Activated CD8-positive, alpha-beta memory T cell treated with anti-CD3 and anti-CD28 coated beads for 36 hours (primary cell): ENCODE data around the gene EIF5AL1. TPM values are rescaled to one million over a fixed set of nuclear protein-coding genes. Genes with fewer than 3 reads are reported as not detected.
"Not testable (repeated sequence)": the region's sequence is repeated elsewhere in the genome, so short reads cannot be mapped to it uniquely, and the experiment has no call there.

Experiments
- CTCF ChIA-PET: fragments of 350-600 bp; sonication (Branson Sonifier 250); formaldehyde crosslinking; loops from one replicate; lab custom pipeline; 2021; ENCODE audit warnings: antibody characterized with exemption; lab: Charles Lee
- POLR2A ChIA-PET: fragments of 350-600 bp; sonication (Branson Sonifier 250); formaldehyde crosslinking; loops from one replicate; lab custom pipeline; 2021; ENCODE audit warnings: antibody characterized with exemption; lab: Charles Lee
- total RNA-seq, 2 experiments: library from RNA; stranded (reverse); gene quantifications; one replicate each; pipeline ENCODE4 v1.2.3, GENCODE V29; 2021

EIF5AL1 gene
- total RNA-seq, 2 experiments from 2014 or later, result 3.2 to 3.3 TPM

DNA sequence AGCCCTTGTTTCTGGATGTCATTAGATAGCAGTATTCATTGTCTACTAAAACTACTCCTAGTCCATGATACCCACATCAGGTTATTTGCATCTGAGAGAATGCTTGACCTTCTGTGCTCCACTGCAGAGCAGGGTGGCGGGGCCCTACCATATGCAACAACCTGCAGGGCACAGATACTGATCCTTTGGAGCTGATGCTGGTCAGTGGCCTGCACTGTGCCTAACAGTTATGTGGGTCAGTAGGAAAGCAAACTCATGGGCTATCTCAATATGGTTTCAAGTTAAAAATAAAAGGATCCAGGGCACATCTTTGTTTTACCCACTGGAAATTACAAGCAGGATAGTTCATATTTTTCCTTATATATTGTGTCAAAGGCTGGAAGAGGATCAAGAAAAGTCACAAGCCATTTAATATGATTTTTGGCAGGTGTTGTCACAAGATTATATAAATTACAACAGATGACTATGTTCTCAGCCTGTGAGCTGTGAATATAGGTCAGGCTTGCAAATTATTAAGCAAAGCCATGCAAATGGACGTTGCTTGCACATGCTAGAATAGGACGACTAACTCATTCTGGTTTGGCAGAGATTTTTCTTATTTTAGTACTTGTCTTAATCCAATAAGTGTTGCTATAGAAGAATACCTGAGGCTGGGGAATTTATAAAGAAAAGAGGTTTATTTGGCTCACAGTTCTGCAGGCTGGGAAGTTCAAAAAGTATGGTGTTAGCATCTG is 32.8 kb downstream of the EIF5AL1 start:
- POLR2A ChIA-PET, CTCF ChIA-PET: not testable (repeated sequence)

DNA sequence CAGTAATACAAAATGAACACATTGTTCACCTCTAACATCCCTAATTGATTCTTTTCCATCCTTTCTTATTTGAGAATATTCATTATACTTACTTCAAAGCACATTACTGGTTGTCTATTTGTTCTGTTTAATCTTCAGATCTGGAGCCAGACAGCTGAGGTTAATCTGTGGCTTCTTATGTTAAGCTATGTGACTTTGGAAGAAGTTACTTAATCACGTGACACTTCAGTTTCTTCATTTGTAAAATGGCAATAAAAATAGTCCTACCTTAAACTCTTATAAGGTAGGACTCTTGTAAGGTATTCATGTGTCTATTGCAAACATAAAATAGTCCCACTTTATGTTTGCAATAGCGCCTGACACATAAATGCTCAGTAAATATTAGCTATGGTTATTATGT is 34.8 kb downstream of the EIF5AL1 start:
- POLR2A ChIA-PET, CTCF ChIA-PET: not testable (repeated sequence)

DNA sequence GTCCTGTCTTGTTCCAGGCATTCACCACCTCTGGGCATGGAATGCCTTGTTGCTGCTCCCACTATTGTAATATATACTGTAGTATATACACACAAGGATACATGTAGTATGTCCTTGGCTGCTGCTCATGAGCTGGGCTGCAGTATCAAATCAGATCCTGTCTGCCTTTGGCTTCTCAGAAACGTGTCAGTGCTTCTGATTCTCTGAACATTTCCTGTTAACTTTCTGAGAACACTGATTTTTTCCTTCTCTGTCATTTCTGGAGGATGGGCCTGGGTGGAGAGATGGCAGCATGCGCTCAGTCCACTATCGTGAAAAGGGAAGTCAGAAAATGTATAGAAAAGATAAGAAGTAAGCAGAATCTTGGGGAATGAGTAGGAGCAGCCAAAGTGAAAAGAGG is 35.6 kb downstream of the EIF5AL1 start:
- ChIA-PET CTCF (no interaction called here), POLR2A (no interaction called here)

DNA sequence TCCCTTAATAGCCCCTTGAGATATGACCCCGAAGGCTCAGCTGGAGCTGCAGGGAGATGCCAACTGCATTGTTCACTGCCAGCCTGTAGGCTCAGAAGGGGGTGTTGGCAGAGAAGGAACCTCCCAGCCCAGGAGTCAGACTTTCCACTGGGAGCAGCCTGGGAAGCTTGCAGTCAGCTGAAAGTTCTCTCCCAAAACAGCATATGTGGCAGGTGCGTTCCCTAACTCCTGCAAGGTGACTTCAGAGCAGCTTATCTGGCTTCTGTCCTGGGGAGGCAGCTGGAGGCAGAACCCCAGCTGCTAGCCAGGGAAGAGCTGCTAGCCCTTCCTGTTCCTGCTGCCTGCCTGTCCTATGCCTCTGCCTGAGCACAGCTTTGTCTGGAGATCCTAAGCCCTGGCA is 39.8 kb downstream of the EIF5AL1 start:
- ChIA-PET CTCF (interaction anchor here (1.1 to 1.6 kb wide), 2 partner anchors 10 to 376 kb away, joined by 3 read pairs; no protein-coding TSS in a partner anchor), POLR2A (no interaction called here)

DNA sequence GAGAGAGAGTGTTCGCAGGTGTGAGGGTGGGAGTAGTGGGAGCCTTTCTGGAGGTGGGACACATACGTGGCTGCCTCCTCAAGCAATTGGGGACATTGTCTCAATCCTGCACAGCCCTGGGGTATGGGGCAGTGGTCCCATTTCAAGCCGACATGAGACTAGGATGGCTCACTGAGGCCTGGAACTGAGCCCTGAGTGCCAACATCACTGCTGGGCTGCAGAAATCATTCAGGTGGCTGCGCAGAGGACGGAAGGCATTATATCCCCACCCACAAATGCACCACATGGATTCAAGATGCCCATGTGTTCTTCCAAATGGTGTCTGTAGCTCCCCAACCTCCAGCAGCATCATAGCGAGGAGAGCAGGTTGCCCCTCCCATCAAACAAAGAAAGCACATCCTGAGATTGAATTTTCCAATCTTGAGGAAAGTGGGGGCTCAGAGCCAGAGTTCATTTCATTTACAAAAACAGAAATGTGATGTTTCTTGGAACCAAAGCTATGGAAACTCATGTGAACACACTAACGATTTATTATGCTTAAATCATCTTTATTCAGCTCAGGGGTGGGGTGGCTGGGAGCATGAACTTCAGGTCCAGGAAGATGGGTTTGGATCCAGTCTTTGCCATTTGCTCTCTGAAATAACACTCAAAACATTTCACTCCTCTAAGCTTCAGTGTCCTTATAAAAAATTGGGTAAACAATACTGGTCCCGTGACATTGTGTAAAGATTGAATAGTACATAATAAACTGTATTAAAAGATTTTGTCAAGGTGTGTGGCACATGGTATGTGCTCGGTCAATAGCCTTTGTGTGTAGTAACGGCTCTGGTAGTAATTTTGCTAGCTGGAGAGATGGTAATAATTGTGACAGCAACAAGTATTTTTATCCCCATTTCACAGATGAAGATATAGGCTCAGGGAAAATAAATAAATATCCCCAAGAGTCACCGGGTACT is 43.3 kb downstream of the EIF5AL1 start:
- ChIA-PET CTCF (no interaction called here), POLR2A (no interaction called here)

DNA sequence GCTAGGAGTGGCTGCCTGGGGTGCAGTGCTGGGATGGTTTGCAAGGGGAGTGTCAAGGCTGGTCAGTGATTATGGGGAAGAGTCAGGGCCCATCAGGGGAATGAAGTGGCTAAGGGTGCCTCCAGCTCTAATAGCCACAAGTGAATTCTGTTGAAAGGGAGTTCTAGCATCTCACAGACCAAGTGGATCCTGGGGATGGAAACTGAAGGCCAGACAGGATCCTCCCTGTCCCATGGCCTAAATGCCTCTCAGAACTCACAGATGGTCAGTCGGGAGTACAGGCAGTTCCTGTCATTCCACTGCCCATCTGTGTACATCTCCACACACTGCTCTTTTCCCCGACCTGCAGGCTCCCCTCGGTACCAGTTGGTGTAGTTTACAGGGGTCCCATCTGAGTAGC is 44.6 kb downstream of the EIF5AL1 start:
- CTCF ChIA-PET, POLR2A ChIA-PET: not testable (repeated sequence)

DNA sequence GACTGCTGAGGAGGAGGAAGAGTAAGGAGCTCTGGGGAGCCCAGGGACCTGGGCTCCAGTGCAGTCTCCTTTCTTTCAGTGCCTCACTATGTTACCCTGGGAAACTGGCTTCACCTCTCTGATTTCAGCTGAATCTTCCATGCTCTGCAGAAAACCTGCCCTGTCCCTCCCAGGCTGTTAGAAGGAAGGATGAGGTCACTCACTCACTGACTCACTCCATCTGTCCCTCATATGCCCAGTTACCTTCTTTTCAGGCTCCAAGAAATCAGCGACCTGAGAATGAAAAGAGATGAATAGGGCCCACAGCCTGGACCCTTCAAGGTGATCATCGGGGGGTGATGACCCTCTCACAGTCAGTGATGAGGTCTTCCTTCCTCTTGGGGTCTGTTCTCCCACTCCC is 47.4 kb downstream of the EIF5AL1 start:
- POLR2A ChIA-PET, result no interaction called here
- CTCF ChIA-PET, result no interaction called here

DNA sequence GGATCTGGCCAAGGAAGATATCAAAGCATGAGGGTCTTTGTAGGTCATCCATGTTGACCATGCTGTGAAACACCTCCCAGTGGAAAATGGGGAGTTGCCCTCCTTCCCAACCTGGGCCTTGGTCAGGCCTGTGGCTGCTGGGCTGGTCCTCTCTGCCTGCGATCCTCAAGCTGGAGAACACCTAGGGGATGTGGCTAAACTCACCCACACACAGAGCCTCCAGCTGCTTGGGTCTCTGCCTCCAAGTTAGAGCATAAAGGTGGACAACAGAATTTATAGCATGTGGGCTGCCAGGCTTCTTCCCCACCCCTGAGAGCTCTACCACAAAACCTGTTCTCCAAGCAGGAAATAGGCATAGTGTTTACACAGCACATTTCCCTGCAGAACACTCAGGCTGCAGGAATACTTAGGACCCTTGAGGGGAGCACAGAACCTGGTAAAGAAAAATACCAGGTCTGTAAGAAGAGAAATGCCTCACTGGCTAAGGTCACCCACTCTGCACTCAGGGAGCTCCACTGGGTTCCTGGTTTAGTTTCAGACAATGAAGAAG is 47.9 kb downstream of the EIF5AL1 start, which contains the start of gene SFTPA2:
Gene SFTPA2 (minus strand): TSS at position 248 of the 550 bp plus-strand sequence. CDS start 924 bp downstream, outside the sequence.
- POLR2A ChIA-PET, result no interaction called here
- CTCF ChIA-PET, result no interaction called here

DNA sequence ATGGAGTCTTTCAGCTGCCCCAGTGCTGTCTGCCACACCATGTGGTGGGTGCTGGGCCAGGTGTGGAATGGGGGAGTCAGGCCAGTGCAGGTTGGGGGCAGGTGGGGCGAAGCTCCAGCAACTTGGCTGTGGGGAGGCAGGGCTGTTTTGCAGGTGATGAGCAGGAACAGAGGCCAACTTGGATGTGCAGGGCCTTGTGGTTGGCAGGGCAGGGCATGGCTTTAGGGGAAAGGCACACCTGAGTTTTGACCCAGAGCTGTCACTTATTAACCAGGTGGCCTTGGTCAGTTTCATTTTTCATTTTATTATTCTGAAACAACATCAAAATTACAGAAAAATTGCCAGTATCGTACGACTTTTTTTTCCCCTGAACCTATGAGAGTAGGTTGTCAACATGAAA is 48.9 kb downstream of the EIF5AL1 start:
- ChIA-PET CTCF (no interaction called here), POLR2A (no interaction called here)

DNA sequence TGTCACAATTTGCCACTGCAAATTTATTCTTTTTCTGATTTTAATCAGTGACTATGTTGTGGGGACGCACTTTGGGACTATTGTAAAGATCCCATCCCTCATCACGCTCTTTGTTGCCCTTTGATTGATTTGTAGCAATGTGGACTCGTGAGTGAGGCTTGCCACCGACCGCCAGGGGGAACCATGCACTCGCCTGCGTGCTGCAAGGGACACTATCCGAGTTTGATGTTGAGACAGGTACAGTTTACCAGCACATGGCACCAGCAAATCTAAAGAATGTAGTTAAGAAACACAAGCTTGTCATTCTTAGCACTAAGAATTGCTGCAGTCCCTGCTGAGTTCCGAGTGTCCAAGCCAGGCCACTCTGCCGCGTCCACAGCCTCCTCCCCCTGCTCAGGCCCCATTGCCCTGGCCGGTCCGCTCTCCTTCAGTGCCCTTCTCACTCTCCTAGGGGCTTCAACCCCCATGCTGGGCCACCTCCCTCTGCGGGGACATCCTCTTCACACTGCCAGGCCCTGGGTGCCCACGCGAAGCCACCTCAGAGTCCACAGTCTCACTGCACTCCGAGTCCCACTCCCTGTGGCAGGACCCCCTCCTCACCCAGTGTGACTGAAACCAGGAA is 49.9 kb downstream of the EIF5AL1 start:
- CTCF ChIA-PET, result interaction anchor here (1.0 kb wide), 1 partner anchor 10 kb away, joined by 3 read pairs; no protein-coding TSS in a partner anchor
- POLR2A ChIA-PET, result no interaction called here

DNA sequence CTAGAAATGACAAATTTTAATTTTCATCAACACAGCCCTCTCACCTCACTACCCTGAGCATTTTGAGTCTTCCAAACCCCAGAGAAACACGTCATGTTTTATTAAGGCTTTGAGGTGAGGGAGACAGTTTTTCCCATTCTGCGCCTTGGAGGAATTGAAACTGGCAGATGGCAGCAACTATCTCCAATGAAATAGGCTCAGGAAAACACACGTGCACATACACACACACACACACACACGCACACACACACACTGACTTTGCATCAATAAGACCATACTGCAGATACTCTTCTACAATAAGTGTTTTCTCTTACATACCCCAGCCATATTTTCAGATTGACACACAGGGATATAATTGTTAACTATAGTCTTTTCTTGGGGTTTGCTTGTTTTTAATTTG is 51.1 kb downstream of the EIF5AL1 start:
- CTCF ChIA-PET, result interaction anchor here (1.2 kb wide), 1 partner anchor 367 kb away, joined by 3 read pairs; no protein-coding TSS in a partner anchor
- POLR2A ChIA-PET, result no interaction called here

Other genes with a start within 250 kb of the EIF5AL1 start
- gene PPIF, start 165.1 kb upstream of the EIF5AL1 start, total RNA-seq, result 100 to 1,000 TPM; 177 to 185 TPM
- 1 to 10 TPM; 1.3 to 1.5 TPM for gene ZCCHC24, start 66.9 kb upstream of the EIF5AL1 start, total RNA-seq
- gene SFTPA2, start 47.9 kb downstream of the EIF5AL1 start, total RNA-seq, result not detected
- gene SFTPA1, start 98.4 kb downstream of the EIF5AL1 start, total RNA-seq, result not detected
- gene NUTM2B, start 190.7 kb downstream of the EIF5AL1 start, total RNA-seq, result 1 to 10 TPM in 1 of 2 experiments, under 1 TPM in 1; 0.92 to 1.1 TPM